ENCODE data around the gene TRIB2.

- TF ChIP-seq ZBTB33 (IDR thresholded peaks at IDR 0.05) (no peak), YY1 (IDR thresholded peaks at IDR 0.05) (no peak), TAF1 (conservative IDR thresholded peaks at IDR 0.05) (no peak), SP1 (IDR thresholded peaks at IDR 0.05) (no peak), MAX (IDR thresholded peaks at IDR 0.05) (no peak), RAD21 (IDR thresholded peaks at IDR 0.05) (no peak), JUND (IDR thresholded peaks at IDR 0.05) (no peak), RXRA (IDR thresholded peaks at IDR 0.05) (no peak)
- TF ChIP-seq, protein P1, sequence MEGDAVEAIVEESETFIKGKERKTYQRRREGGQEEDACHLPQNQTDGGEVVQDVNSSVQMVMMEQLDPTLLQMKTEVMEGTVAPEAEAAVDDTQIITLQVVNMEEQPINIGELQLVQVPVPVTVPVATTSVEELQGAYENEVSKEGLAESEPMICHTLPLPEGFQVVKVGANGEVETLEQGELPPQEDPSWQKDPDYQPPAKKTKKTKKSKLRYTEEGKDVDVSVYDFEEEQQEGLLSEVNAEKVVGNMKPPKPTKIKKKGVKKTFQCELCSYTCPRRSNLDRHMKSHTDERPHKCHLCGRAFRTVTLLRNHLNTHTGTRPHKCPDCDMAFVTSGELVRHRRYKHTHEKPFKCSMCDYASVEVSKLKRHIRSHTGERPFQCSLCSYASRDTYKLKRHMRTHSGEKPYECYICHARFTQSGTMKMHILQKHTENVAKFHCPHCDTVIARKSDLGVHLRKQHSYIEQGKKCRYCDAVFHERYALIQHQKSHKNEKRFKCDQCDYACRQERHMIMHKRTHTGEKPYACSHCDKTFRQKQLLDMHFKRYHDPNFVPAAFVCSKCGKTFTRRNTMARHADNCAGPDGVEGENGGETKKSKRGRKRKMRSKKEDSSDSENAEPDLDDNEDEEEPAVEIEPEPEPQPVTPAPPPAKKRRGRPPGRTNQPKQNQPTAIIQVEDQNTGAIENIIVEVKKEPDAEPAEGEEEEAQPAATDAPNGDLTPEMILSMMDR (IDR thresholded peaks at IDR 0.05; ENCODE audit: low read depth, low read length, missing input control), result no peak
Observed at GRCh38 chr2:12705742-12706141, 11.0 kb upstream of the TRIB2 start.

All from liver (tissue), 3 donors.